Measurements from ENCODE around the gene DDX25. TPM values are rescaled to one million over a fixed set of nuclear protein-coding genes. Genes with fewer than 3 reads are reported as not detected.

The DDX25 gene
- total and polyA plus RNA-seq, 2 of the 8 experiments (the other 6 are each of a cell fraction or from before 2014, with no cell fraction given), result 17.6 to 17.9 TPM

DNA sequence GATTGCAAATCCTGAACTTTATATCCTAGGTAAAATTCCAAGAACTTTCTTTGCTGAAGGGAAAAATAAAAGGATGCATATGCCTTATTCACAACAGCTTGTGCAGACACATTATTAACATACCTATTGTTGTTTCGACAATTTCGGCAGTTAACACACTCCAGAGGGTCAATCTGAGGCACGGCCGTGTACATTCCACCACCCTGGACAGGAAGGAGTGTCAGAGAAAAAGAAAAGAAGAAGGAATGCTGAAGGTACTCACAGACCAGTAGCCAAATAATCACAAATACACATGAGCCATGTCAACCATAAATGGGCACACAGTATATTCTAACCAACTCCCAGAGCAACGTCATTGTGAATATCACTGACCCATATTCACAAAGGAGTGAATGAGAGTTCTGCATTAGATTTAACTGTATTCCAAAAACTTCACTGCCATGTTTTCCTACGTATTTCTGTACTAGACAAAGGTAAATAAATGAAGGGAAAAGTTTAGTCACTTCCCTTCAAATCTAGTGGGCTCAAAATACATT, 73.9 kb downstream of the DDX25 start (continued):
- TF ChIP-seq, protein P1, sequence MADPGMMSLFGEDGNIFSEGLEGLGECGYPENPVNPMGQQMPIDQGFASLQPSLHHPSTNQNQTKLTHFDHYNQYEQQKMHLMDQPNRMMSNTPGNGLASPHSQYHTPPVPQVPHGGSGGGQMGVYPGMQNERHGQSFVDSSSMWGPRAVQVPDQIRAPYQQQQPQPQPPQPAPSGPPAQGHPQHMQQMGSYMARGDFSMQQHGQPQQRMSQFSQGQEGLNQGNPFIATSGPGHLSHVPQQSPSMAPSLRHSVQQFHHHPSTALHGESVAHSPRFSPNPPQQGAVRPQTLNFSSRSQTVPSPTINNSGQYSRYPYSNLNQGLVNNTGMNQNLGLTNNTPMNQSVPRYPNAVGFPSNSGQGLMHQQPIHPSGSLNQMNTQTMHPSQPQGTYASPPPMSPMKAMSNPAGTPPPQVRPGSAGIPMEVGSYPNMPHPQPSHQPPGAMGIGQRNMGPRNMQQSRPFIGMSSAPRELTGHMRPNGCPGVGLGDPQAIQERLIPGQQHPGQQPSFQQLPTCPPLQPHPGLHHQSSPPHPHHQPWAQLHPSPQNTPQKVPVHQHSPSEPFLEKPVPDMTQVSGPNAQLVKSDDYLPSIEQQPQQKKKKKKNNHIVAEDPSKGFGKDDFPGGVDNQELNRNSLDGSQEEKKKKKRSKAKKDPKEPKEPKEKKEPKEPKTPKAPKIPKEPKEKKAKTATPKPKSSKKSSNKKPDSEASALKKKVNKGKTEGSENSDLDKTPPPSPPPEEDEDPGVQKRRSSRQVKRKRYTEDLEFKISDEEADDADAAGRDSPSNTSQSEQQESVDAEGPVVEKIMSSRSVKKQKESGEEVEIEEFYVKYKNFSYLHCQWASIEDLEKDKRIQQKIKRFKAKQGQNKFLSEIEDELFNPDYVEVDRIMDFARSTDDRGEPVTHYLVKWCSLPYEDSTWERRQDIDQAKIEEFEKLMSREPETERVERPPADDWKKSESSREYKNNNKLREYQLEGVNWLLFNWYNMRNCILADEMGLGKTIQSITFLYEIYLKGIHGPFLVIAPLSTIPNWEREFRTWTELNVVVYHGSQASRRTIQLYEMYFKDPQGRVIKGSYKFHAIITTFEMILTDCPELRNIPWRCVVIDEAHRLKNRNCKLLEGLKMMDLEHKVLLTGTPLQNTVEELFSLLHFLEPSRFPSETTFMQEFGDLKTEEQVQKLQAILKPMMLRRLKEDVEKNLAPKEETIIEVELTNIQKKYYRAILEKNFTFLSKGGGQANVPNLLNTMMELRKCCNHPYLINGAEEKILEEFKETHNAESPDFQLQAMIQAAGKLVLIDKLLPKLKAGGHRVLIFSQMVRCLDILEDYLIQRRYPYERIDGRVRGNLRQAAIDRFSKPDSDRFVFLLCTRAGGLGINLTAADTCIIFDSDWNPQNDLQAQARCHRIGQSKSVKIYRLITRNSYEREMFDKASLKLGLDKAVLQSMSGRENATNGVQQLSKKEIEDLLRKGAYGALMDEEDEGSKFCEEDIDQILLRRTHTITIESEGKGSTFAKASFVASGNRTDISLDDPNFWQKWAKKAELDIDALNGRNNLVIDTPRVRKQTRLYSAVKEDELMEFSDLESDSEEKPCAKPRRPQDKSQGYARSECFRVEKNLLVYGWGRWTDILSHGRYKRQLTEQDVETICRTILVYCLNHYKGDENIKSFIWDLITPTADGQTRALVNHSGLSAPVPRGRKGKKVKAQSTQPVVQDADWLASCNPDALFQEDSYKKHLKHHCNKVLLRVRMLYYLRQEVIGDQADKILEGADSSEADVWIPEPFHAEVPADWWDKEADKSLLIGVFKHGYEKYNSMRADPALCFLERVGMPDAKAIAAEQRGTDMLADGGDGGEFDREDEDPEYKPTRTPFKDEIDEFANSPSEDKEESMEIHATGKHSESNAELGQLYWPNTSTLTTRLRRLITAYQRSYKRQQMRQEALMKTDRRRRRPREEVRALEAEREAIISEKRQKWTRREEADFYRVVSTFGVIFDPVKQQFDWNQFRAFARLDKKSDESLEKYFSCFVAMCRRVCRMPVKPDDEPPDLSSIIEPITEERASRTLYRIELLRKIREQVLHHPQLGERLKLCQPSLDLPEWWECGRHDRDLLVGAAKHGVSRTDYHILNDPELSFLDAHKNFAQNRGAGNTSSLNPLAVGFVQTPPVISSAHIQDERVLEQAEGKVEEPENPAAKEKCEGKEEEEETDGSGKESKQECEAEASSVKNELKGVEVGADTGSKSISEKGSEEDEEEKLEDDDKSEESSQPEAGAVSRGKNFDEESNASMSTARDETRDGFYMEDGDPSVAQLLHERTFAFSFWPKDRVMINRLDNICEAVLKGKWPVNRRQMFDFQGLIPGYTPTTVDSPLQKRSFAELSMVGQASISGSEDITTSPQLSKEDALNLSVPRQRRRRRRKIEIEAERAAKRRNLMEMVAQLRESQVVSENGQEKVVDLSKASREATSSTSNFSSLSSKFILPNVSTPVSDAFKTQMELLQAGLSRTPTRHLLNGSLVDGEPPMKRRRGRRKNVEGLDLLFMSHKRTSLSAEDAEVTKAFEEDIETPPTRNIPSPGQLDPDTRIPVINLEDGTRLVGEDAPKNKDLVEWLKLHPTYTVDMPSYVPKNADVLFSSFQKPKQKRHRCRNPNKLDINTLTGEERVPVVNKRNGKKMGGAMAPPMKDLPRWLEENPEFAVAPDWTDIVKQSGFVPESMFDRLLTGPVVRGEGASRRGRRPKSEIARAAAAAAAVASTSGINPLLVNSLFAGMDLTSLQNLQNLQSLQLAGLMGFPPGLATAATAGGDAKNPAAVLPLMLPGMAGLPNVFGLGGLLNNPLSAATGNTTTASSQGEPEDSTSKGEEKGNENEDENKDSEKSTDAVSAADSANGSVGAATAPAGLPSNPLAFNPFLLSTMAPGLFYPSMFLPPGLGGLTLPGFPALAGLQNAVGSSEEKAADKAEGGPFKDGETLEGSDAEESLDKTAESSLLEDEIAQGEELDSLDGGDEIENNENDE (IDR thresholded peaks at IDR 0.05; ENCODE audit: insufficient replicate concordance, low read length), result no peak
- no peak for TF ChIP-seq POLR2A (IDR thresholded peaks at IDR 0.05; ENCODE audit: control extremely low read depth in 1 of 2, low read depth in 2 of 2, low read length in 2 of 2)
- TF ChIP-seq POU5F1 (IDR thresholded peaks at IDR 0.05; ENCODE audit: low read depth, low read length), result no peak
- TF ChIP-seq CHD1 (IDR thresholded peaks at IDR 0.05; ENCODE audit: low read depth, low read length), result no peak
- no peak for TF ChIP-seq KDM5A (IDR thresholded peaks at IDR 0.05; ENCODE audit: low read length)
- TF ChIP-seq, protein P2, sequence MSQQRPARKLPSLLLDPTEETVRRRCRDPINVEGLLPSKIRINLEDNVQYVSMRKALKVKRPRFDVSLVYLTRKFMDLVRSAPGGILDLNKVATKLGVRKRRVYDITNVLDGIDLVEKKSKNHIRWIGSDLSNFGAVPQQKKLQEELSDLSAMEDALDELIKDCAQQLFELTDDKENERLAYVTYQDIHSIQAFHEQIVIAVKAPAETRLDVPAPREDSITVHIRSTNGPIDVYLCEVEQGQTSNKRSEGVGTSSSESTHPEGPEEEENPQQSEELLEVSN (IDR thresholded peaks at IDR 0.05), result no peak
- TF ChIP-seq EGR1 (IDR thresholded peaks at IDR 0.05; ENCODE audit: borderline replicate concordance, low read depth, low read length), result no peak
- TF ChIP-seq ZNF274 (IDR thresholded peaks at IDR 0.05; ENCODE audit: borderline replicate concordance, extremely low read depth, low read length), result no peak
- no peak for TF ChIP-seq FOSL1 (IDR thresholded peaks at IDR 0.05; ENCODE audit: insufficient read depth, low read depth, low read length)
- no peak for TF ChIP-seq RNF2 (IDR thresholded peaks at IDR 0.05; ENCODE audit: borderline replicate concordance, low read depth, low read length, missing control alignments, poor library complexity, severe bottlenecking)
- no peak for TF ChIP-seq CTBP2 (IDR thresholded peaks at IDR 0.05; ENCODE audit: borderline replicate concordance, insufficient read depth, insufficient read length, low read length)
